ENCODE data around the gene DNMT3B.

The DNMT3B gene

GRCh38 chr20:32823737-32824588, 61.8 kb downstream of the DNMT3B start:
- DNase-seq (ENCODE audit: low spot score), result no peak

GRCh38 chr20:32828029-32828680, 66.0 kb downstream of the DNMT3B start:
- no peak for DNase-seq (ENCODE audit: low spot score)

- DNase-seq (ENCODE audit: low spot score), result no peak
Measured at GRCh38 chr20:32829311-32830005, 67.3 kb downstream of the DNMT3B start.

GRCh38 chr20:32830437-32830836, 68.3 kb downstream of the DNMT3B start:
- no peak for DNase-seq (ENCODE audit: low spot score)

GRCh38 chr20:32831982-32832381, 69.8 kb downstream of the DNMT3B start:
- no peak for DNase-seq (ENCODE audit: low spot score)

- DNase-seq (ENCODE audit: low spot score), result no peak
Measured at GRCh38 chr20:32832664-32833063, 70.5 kb downstream of the DNMT3B start.

- DNase-seq (ENCODE audit: low spot score), result no peak
Measured at GRCh38 chr20:32834972-32835371, 72.8 kb downstream of the DNMT3B start.

- no peak for DNase-seq (ENCODE audit: low spot score)
Measured at GRCh38 chr20:32837157-32837556, 75.0 kb downstream of the DNMT3B start.

- no peak for DNase-seq (ENCODE audit: low spot score)
Measured at GRCh38 chr20:32839227-32839981, 77.2 kb downstream of the DNMT3B start.

- no peak for DNase-seq (ENCODE audit: low spot score)
Measured at GRCh38 chr20:32839982-32840285, 77.7 kb downstream of the DNMT3B start.

- DNase-seq (ENCODE audit: low spot score), result no peak
Measured at GRCh38 chr20:32841174-32841573, 79.0 kb downstream of the DNMT3B start.

GRCh38 chr20:32841632-32842031, 79.4 kb downstream of the DNMT3B start:
- no peak for DNase-seq (ENCODE audit: low spot score)

- DNase-seq (ENCODE audit: low spot score), result no peak
Measured at GRCh38 chr20:32842688-32843524, 80.7 kb downstream of the DNMT3B start.

- no peak for DNase-seq (ENCODE audit: low spot score)
Measured at GRCh38 chr20:32845786-32846185, 83.6 kb downstream of the DNMT3B start.

GRCh38 chr20:32846852-32847251, 84.7 kb downstream of the DNMT3B start:
- no peak for DNase-seq (ENCODE audit: low spot score)

GRCh38 chr20:32847964-32848363, 85.8 kb downstream of the DNMT3B start:
- DNase-seq (ENCODE audit: low spot score), result no peak

- no peak for DNase-seq (ENCODE audit: low spot score)
Measured at GRCh38 chr20:32848846-32849245, 86.7 kb downstream of the DNMT3B start.

- DNase-seq (ENCODE audit: low spot score), result no peak
Measured at GRCh38 chr20:32849577-32849976, 87.4 kb downstream of the DNMT3B start.

- no peak for DNase-seq (ENCODE audit: low spot score)
Measured at GRCh38 chr20:32855387-32855786, 93.2 kb downstream of the DNMT3B start.

GRCh38 chr20:32858189-32858588, 96.0 kb downstream of the DNMT3B start:
- DNase-seq (ENCODE audit: low spot score), result no peak
